ENCODE results near the gene BMF.

The BMF gene

GRCh38 chr15:40114218-40114617, 5.5 kb upstream of the BMF start:
- H3K27me3 ChIP-seq (ENCODE audit: control insufficient read depth in 1 of 2, insufficient read depth in 2 of 2, low read length in 2 of 2): no peaks in the 10 kb centered on the region

GRCh38 chr15:40112789-40113188, 4.1 kb upstream of the BMF start:
- Histone ChIP-seq H3K4me1 (ENCODE audit: control insufficient read depth in 1 of 2, insufficient read depth in 2 of 2, low read length in 2 of 2) (peaks cover 6 to 14% of the 10 kb centered on the region in 2 donors), H3K9ac (ENCODE audit: low read depth in 1 of 2, low read length in 2 of 2) (no peak overlapping the region), H3K27me3 (ENCODE audit: control insufficient read depth in 1 of 2, insufficient read depth in 2 of 2, low read length in 2 of 2) (no peaks in the 10 kb centered on the region), H3K27ac (ENCODE audit: low read depth, low read length) (no peak overlapping the region), H3K4me3 (ENCODE audit: low read depth in 1 of 2, low read length in 2 of 2) (no peak overlapping the region), H3K36me3 (ENCODE audit: control insufficient read depth in 1 of 2, insufficient read depth in 2 of 2, low read length in 2 of 2) (no peaks in the 10 kb centered on the region), H3K9me3 (ENCODE audit: control insufficient read depth in 1 of 2, low read length in 2 of 2) (no peaks in the 10 kb centered on the region)

More at GRCh38 chr15:40114218-40114617, 5.5 kb upstream of the BMF start:
- Histone ChIP-seq H3K27ac (ENCODE audit: low read depth, low read length) (no peak overlapping the region), H3K4me1 (ENCODE audit: control insufficient read depth in 1 of 2, insufficient read depth in 2 of 2, low read length in 2 of 2) (peaks cover 0 to 7% of the 10 kb centered on the region in 2 donors), H3K9ac (ENCODE audit: low read depth in 1 of 2, low read length in 2 of 2) (no peak overlapping the region), H3K9me3 (ENCODE audit: control insufficient read depth in 1 of 2, low read length in 2 of 2) (no peaks in the 10 kb centered on the region), H3K4me3 (ENCODE audit: low read depth in 1 of 2, low read length in 2 of 2) (no peak overlapping the region), H3K36me3 (ENCODE audit: control insufficient read depth in 1 of 2, insufficient read depth in 2 of 2, low read length in 2 of 2) (no peaks in the 10 kb centered on the region)

DNA sequence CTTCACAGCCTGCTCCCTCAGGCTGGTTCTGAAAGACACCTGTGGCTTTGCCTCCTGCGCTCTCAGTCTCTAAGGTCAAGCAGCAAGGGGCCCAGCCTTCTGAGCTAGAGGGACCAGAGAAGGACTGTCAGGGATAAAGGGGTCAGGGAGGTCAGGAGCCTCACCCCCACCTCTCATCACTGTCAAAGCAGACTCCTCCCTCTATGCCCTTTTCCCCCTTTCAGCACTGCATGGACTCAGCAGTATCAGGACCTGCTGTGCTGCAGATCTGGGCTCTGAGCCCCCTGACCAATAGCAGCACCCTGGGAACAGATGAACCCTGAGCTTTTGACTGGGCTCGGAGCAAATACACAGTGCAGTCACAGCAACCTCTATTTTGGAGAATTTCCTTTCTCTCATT, 3.2 kb upstream of the BMF start:
- H3K27me3 ChIP-seq (ENCODE audit: control insufficient read depth in 1 of 2, insufficient read depth in 2 of 2, low read length in 2 of 2): no peaks in the 10 kb centered on the region
- H3K4me3 ChIP-seq (ENCODE audit: low read depth in 1 of 2, low read length in 2 of 2): no peak overlapping the region
- H3K27ac ChIP-seq (ENCODE audit: low read depth, low read length): no peak overlapping the region
- H3K4me1 ChIP-seq (ENCODE audit: control insufficient read depth in 1 of 2, insufficient read depth in 2 of 2, low read length in 2 of 2): peaks cover 15 to 23% of the 10 kb centered on the region in 2 donors
- H3K9me3 ChIP-seq (ENCODE audit: control insufficient read depth in 1 of 2, low read length in 2 of 2): no peaks in the 10 kb centered on the region
- no peaks in the 10 kb centered on the region for H3K36me3 ChIP-seq (ENCODE audit: control insufficient read depth in 1 of 2, insufficient read depth in 2 of 2, low read length in 2 of 2)
- H3K9ac ChIP-seq (ENCODE audit: low read depth in 1 of 2, low read length in 2 of 2): no peak overlapping the region

GRCh38 chr15:40110866-40111550, 2.3 kb upstream of the BMF start:
- no peaks in the 10 kb centered on the region for H3K27me3 ChIP-seq (ENCODE audit: control insufficient read depth in 1 of 2, insufficient read depth in 2 of 2, low read length in 2 of 2)
- no peak overlapping the region for H3K27ac ChIP-seq (ENCODE audit: low read depth, low read length)
- peaks cover 24 to 32% of the 10 kb centered on the region in 2 donors for H3K4me1 ChIP-seq (ENCODE audit: control insufficient read depth in 1 of 2, insufficient read depth in 2 of 2, low read length in 2 of 2)
- H3K36me3 ChIP-seq (ENCODE audit: control insufficient read depth in 1 of 2, insufficient read depth in 2 of 2, low read length in 2 of 2): no peaks in the 10 kb centered on the region
- no peak overlapping the region for H3K9ac ChIP-seq (ENCODE audit: low read depth in 1 of 2, low read length in 2 of 2)
- no peak overlapping the region for H3K4me3 ChIP-seq (ENCODE audit: low read depth in 1 of 2, low read length in 2 of 2)
- no peaks in the 10 kb centered on the region for H3K9me3 ChIP-seq (ENCODE audit: control insufficient read depth in 1 of 2, low read length in 2 of 2)

DNA sequence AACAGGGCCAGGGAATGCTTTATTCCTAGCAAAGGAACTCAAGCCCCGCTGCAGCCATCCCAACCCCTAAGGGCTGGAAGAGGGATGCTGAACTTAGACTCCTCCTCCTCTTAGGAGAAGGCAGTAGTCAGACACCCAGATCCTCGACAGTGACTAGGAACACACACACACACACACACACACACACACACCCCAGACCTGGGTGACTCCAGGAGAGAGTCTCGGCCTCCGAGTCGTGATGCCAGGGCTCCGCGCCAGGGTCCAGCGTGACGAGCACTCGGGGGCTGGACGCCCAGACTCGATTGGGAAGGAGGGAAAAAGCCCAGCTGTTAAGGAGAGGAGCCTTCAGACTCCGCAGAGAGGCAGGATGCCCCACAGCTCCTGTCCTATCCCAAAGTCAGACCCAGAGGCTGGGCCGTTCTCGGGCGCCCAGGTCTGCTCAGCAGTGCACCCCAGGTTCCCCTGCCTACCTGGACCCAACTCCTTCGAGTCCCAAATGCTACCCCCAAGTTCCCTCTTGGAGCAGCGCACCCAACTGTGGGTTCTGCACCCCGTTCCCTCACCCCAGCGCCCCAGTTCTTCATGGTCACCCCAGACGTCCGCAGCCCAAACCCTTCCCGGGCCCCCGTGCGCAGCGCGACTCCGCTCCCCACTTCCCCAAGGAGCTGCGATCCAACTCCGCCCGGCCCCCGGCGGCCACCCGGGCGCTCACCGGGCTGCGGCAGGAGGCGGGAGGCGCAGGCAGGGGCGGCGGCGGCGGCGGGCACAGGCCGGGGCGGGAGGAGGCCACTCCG, 421 bp downstream of the BMF start:
- peak overlapping the region; percentile 76 to 85 for H3K9ac ChIP-seq (ENCODE audit: low read depth in 1 of 2, low read length in 2 of 2)
- peak overlapping the region; percentile 78 to 85 for H3K4me3 ChIP-seq (ENCODE audit: low read depth in 1 of 2, low read length in 2 of 2)
- peak overlapping the region; percentile 24 for H3K27ac ChIP-seq (ENCODE audit: low read depth, low read length)
- no peaks in the 10 kb centered on the region for H3K36me3 ChIP-seq (ENCODE audit: control insufficient read depth in 1 of 2, insufficient read depth in 2 of 2, low read length in 2 of 2)
- H3K4me1 ChIP-seq (ENCODE audit: control insufficient read depth in 1 of 2, insufficient read depth in 2 of 2, low read length in 2 of 2): peaks cover 48 to 57% of the 10 kb centered on the region in 2 donors
- no peaks in the 10 kb centered on the region for H3K9me3 ChIP-seq (ENCODE audit: control insufficient read depth in 1 of 2, low read length in 2 of 2)
- H3K27me3 ChIP-seq (ENCODE audit: control insufficient read depth in 1 of 2, insufficient read depth in 2 of 2, low read length in 2 of 2): no peaks in the 10 kb centered on the region

DNA sequence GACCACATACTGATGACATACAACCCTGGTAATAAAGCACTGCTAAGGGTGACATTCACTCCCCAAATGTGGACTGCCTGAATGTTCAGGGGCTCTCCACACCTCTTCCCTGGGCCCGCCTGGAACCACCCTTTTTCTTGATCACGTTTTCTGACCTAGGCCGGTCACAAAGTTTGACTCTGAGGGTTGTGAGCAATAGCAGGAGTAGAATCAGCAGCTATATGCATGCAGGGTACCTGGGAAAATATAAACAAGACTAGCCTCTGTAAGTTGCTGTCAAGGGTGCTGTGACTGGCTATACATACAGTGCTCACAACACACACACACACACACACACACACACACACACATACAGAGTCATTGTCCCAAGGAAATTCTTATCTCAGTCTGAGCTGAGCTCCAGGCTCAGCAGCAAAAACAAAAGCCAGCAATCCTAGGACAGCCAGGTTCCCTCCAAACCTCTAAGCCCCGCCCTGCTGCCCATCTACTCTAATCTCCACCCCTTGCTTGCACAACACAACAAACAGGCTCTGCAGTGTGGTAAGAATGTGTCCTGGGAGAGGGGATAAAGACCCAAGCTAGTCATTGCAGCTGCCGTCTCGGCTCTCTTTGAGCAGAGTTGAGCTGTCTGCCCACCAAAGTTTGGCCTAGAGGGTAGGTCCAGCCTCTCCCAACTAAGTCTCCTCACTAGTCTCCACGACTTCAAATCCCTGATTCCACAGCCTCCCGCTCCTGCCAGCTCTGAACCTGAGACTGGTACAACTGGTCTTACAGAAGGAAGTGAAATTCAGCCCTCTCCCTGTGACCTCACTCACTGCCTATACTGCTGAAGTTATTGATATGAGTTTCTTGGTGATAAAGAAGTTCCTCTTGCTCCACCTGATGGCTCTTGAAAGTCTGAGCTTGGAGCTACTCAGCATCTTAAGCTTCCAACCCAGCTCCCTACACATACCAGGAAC, 2.2 kb downstream of the BMF start:
- Histone ChIP-seq H3K4me3 (ENCODE audit: low read depth in 1 of 2, low read length in 2 of 2) (peak overlapping the region; percentile 53 to 78), H3K27ac (ENCODE audit: low read depth, low read length) (peak overlapping the region; percentile 53), H3K9me3 (ENCODE audit: control insufficient read depth in 1 of 2, low read length in 2 of 2) (no peaks in the 10 kb centered on the region), H3K36me3 (ENCODE audit: control insufficient read depth in 1 of 2, insufficient read depth in 2 of 2, low read length in 2 of 2) (no peaks in the 10 kb centered on the region), H3K27me3 (ENCODE audit: control insufficient read depth in 1 of 2, insufficient read depth in 2 of 2, low read length in 2 of 2) (no peaks in the 10 kb centered on the region), H3K9ac (ENCODE audit: low read depth in 1 of 2, low read length in 2 of 2) (peak overlapping the region; percentile 41 to 49), H3K4me1 (ENCODE audit: control insufficient read depth in 1 of 2, insufficient read depth in 2 of 2, low read length in 2 of 2) (peaks cover 63 to 74% of the 10 kb centered on the region in 2 donors)

DNA sequence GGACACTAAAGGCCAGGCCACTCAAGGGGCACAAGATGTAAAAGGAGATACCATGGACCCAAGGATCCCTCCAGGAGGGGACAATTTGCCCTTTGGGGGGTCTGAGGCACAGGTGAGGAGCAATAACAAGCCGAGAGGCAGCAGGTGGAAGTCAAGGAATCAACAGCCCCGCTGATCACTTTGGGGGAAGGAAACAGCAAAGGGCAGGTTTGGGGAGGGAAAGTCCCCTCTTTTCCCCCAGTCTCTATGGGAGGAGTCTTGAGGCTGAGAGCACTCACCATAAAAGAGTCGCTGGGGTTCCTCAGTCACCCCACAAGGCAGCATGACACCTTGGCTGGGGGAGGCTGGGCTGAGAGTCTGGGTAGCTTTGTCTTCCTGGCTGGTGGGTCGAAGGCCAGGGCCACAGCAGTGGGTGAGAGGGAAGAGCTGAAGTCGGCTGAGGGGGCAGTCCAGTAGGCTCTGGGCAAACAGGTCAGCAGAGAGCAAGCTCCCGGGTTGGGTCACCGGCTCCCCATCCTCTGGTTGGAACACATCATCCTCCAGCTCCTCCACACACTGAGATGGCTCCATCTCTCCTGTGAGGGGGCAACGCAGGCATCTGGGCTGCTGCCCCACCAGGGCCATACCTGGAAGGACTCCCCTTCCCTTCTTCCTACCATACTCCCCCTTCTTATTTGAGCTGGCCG, 3.0 kb downstream of the BMF start:
- Histone ChIP-seq H3K27me3 (ENCODE audit: control insufficient read depth in 1 of 2, insufficient read depth in 2 of 2, low read length in 2 of 2) (no peaks in the 10 kb centered on the region), H3K9me3 (ENCODE audit: control insufficient read depth in 1 of 2, low read length in 2 of 2) (no peaks in the 10 kb centered on the region), H3K9ac (ENCODE audit: low read depth in 1 of 2, low read length in 2 of 2) (peak overlapping the region; percentile 20 to 37), H3K27ac (ENCODE audit: low read depth, low read length) (no peak overlapping the region), H3K4me3 (ENCODE audit: low read depth in 1 of 2, low read length in 2 of 2) (peak overlapping the region; percentile 29 to 78), H3K36me3 (ENCODE audit: control insufficient read depth in 1 of 2, insufficient read depth in 2 of 2, low read length in 2 of 2) (no peaks in the 10 kb centered on the region), H3K4me1 (ENCODE audit: control insufficient read depth in 1 of 2, insufficient read depth in 2 of 2, low read length in 2 of 2) (peaks cover 71 to 81% of the 10 kb centered on the region in 2 donors)

DNA sequence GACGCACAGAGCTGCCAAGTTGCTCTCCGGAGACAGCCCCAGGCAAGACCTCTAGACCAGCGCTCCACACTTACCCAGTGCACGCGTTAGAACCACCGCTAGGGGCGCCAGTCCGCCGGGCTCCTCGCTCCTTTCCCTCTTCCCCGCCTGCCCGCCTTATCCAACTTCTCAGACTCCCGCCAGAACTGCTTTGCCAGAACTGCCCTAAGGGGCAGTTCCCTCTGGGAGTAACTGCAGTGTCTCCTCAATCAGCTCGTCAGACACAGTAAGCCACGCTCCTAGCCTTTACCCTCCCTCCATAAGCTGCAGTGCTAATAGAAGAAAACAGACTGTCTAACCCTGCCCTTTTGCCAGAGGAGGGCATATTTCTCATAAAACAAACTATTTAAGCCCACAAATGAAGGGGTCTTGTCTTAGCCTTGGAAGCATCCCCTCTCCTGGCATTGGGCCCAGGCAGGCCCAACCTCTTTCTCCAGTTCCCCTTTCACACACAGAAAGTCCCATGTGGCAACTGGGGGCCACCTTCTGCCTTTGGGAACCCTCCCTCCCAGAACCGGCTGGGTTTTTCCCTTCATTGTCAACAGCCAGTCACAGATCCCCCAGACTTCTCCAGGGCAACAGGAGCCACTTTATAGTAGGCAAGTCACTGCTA, 3.7 kb downstream of the BMF start:
- H3K9ac ChIP-seq (ENCODE audit: low read depth in 1 of 2, low read length in 2 of 2): peak overlapping the region; percentile 41 to 54
- peak overlapping the region; percentile 43 to 45 for H3K4me3 ChIP-seq (ENCODE audit: low read depth in 1 of 2, low read length in 2 of 2)
- H3K27ac ChIP-seq (ENCODE audit: low read depth, low read length): no peak overlapping the region
- no peaks in the 10 kb centered on the region for H3K36me3 ChIP-seq (ENCODE audit: control insufficient read depth in 1 of 2, insufficient read depth in 2 of 2, low read length in 2 of 2)
- no peaks in the 10 kb centered on the region for H3K9me3 ChIP-seq (ENCODE audit: control insufficient read depth in 1 of 2, low read length in 2 of 2)
- H3K4me1 ChIP-seq (ENCODE audit: control insufficient read depth in 1 of 2, insufficient read depth in 2 of 2, low read length in 2 of 2): peaks cover 78 to 88% of the 10 kb centered on the region in 2 donors
- H3K27me3 ChIP-seq (ENCODE audit: control insufficient read depth in 1 of 2, insufficient read depth in 2 of 2, low read length in 2 of 2): no peaks in the 10 kb centered on the region

DNA sequence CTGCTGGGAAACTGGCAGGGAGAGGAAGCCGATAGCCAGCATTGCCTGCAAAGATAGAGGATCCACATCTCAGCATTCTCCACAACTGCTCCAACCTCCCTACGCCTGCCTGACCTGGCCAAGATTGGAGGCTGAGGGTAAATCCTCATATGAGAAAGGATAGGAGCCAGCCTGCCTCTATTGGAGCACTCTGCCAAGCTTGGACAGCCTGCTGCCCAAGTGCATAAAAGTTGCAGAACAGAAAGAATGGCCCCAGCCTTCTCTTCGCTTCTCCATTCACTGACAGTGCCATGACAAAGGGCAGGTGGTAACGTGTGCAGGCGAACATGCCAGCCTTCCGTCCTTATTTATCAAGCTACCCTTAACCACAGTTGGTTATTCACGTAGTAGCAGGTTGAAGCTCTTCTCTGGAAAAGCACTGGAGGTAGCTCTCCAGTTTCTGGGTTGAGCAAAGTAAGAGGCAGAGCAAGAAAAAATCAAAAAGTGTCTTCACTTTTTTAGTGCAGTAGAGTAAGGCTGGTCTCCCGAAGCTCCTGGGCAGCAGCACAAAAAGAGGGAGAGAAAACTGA, 4.3 kb downstream of the BMF start:
- Histone ChIP-seq H3K9me3 (ENCODE audit: control insufficient read depth in 1 of 2, low read length in 2 of 2) (no peaks in the 10 kb centered on the region), H3K9ac (ENCODE audit: low read depth in 1 of 2, low read length in 2 of 2) (peak overlapping the region in 1 of 2 donors; percentile 54), H3K4me1 (ENCODE audit: control insufficient read depth in 1 of 2, insufficient read depth in 2 of 2, low read length in 2 of 2) (peaks cover 81 to 91% of the 10 kb centered on the region in 2 donors), H3K36me3 (ENCODE audit: control insufficient read depth in 1 of 2, insufficient read depth in 2 of 2, low read length in 2 of 2) (no peaks in the 10 kb centered on the region), H3K4me3 (ENCODE audit: low read depth in 1 of 2, low read length in 2 of 2) (peak overlapping the region; percentile 40 to 43), H3K27me3 (ENCODE audit: control insufficient read depth in 1 of 2, insufficient read depth in 2 of 2, low read length in 2 of 2) (no peaks in the 10 kb centered on the region), H3K27ac (ENCODE audit: low read depth, low read length) (no peak overlapping the region)
